ENCODE data around the gene MPIG6B. TPM values are rescaled to one million over a fixed set of nuclear protein-coding genes. Genes with fewer than 3 reads are reported as not detected.
A peak's percentile ranks its signal among the peaks of the same experiment; 100 is the strongest.

The MPIG6B gene
- total and polyA plus RNA-seq, 2 donors from 2014 or later = 0.60 TPM; not detected in 1

- DNase-seq = peak in 3 of 5 donors; percentile 67 to 80 (median 77)
- no peak for TF ChIP-seq CTCF (IDR thresholded peaks at IDR 0.05; ENCODE audit: borderline replicate concordance, extremely low read depth, insufficient read depth)
- Histone ChIP-seq H3K27me3 (ENCODE audit: control insufficient read depth, insufficient read depth, low read length) (no peaks in the 10 kb centered on the region), H3K27ac (ENCODE audit: low read depth in 2 of 2, low read length in 2 of 2) (no peak overlapping the region), H3K9me3 (ENCODE audit: control insufficient read depth in 2 of 3, insufficient read depth in 1 of 3, low read length in 3 of 3) (no peaks in the 10 kb centered on the region), H3K9ac (ENCODE audit: low read length in 3 of 3) (no peak overlapping the region), H3K4me1 (ENCODE audit: control insufficient read depth in 2 of 3, insufficient read depth in 2 of 3, low read depth in 1 of 3, low read length in 3 of 3) (no peaks in the 10 kb centered on the region), H3K4me3 (ENCODE audit: low read length in 3 of 3) (no peak overlapping the region), H3K36me3 (ENCODE audit: control insufficient read depth in 2 of 3, insufficient read depth in 3 of 3, low read length in 3 of 3) (no peaks in the 10 kb centered on the region)
- intact Hi-C loops (cut with DNase I) = no loop called here
- FAIRE-seq = no peak
These were observed 9.0 kb upstream of the MPIG6B start for GRCh38 chr6:31713991-31714684.

- no peaks in the 10 kb centered on the region for H3K27me3 ChIP-seq (ENCODE audit: control insufficient read depth, insufficient read depth, low read length)
- FAIRE-seq (no peak), DNase-seq (no peak)
- TF ChIP-seq CTCF (IDR thresholded peaks at IDR 0.05; ENCODE audit: borderline replicate concordance, extremely low read depth, insufficient read depth) = no peak
- no peak within 1 kb of the TSS for H3K27ac ChIP-seq (ENCODE audit: low read depth in 2 of 2, low read length in 2 of 2)
- H3K36me3 ChIP-seq (ENCODE audit: control insufficient read depth in 2 of 3, insufficient read depth in 3 of 3, low read length in 3 of 3) = no peaks in the 10 kb centered on the region
- H3K9ac ChIP-seq (ENCODE audit: low read length in 3 of 3) = no peak within 1 kb of the TSS
- H3K4me3 ChIP-seq (ENCODE audit: low read length in 3 of 3) = no peak within 1 kb of the TSS
- H3K4me1 ChIP-seq (ENCODE audit: control insufficient read depth in 2 of 3, insufficient read depth in 2 of 3, low read depth in 1 of 3, low read length in 3 of 3) = no peaks in the 10 kb centered on the region
- no peaks in the 10 kb centered on the region for H3K9me3 ChIP-seq (ENCODE audit: control insufficient read depth in 2 of 3, insufficient read depth in 1 of 3, low read length in 3 of 3)
- intact Hi-C loops (cut with DNase I) = no loop called here
These were observed 7.9 kb upstream of the MPIG6B start, which contains the start of gene LY6G6D for GRCh38 chr6:31715022-31715958. Gene LY6G6D (plus strand): TSS chr6:31715348. CDS start chr6:31715356, 8 bp downstream.

GRCh38 chr6:31717499-31718222 lies 5.5 kb upstream of the MPIG6B start:
- Histone ChIP-seq H3K27ac (ENCODE audit: low read depth in 2 of 2, low read length in 2 of 2) (no peak overlapping the region), H3K9ac (ENCODE audit: low read length in 3 of 3) (no peak overlapping the region), H3K4me3 (ENCODE audit: low read length in 3 of 3) (no peak overlapping the region), H3K4me1 (ENCODE audit: control insufficient read depth in 2 of 3, insufficient read depth in 2 of 3, low read depth in 1 of 3, low read length in 3 of 3) (no peaks in the 10 kb centered on the region), H3K27me3 (ENCODE audit: control insufficient read depth, insufficient read depth, low read length) (no peaks in the 10 kb centered on the region), H3K9me3 (ENCODE audit: control insufficient read depth in 2 of 3, insufficient read depth in 1 of 3, low read length in 3 of 3) (no peaks in the 10 kb centered on the region), H3K36me3 (ENCODE audit: control insufficient read depth in 2 of 3, insufficient read depth in 3 of 3, low read length in 3 of 3) (no peaks in the 10 kb centered on the region)
- no peak for FAIRE-seq
- DNase-seq = peak in 2 of 5 donors; percentile 43 to 47
- intact Hi-C loops (cut with DNase I) = no loop called here
- no peak for TF ChIP-seq CTCF (IDR thresholded peaks at IDR 0.05; ENCODE audit: borderline replicate concordance, extremely low read depth, insufficient read depth)

Data from kidney (tissue), 14 donors.